Upper lobe of left lung (tissue), 6 donors: ENCODE data around the gene AP5M1. TPM values are rescaled to one million over a fixed set of nuclear protein-coding genes. Genes with fewer than 3 reads are reported as not detected.
"Not testable (repeated sequence)": the region's sequence is repeated elsewhere in the genome, so short reads cannot be mapped to it uniquely, and the experiment has no call there.

Experiments used
- ATAC-seq, 2 donors: fragments of 200-7000 bp; cut with Tn5 transposase; one replicate each; pipeline ENCODE4 v1.9.1; 2022; ENCODE audit warnings: mild to moderate bottlenecking in 2 of 2, moderate library complexity in 2 of 2; ENCODE audit not compliant: low FRiP score in 2 of 2
- DNase-seq, 2 donors: peaks; one replicate each; pipeline ENCODE4 v3.0.0-alpha.2; 2019 to 2020
- H3K27ac ChIP-seq, 4 donors: fragments of 200-600 bp; sonication (generic); one replicate each; pipeline ENCODE4 v1.5.1; 2016 to 2019
- H3K27me3 ChIP-seq, 4 donors: fragments of 200-600 bp; sonication (generic); one replicate each; pipeline ENCODE4 v1.5.1; 2017 to 2019
- H3K36me3 ChIP-seq, 4 donors: fragments of 200-600 bp; sonication (generic); one replicate each; pipeline ENCODE4 v1.5.1; 2016 to 2019
- H3K4me1 ChIP-seq, 4 donors: fragments of 200-600 bp; sonication (generic); one replicate each; pipeline ENCODE4 v1.5.1; 2018 to 2019
- H3K4me3 ChIP-seq, 4 donors: fragments of 200-600 bp; sonication (generic); one replicate each; pipeline ENCODE4 v1.5.1; 2017 to 2019; ENCODE audit warnings: mild to moderate bottlenecking in 2 of 4, moderate library complexity in 1 of 4
- H3K9me3 ChIP-seq, 4 donors: fragments of 200-600 bp; sonication (generic); one replicate each; pipeline ENCODE4 v1.5.1; 2018 to 2019
- EP300 ChIP-seq, 4 donors: sonication (generic); formaldehyde crosslinking; IDR thresholded peaks; one replicate each; pipeline ENCODE4 v1.5.1; 2017; ENCODE audit warnings: antibody characterized with exemption in 4 of 4, control low read depth in 2 of 4
- POLR2A ChIP-seq, 4 donors: fragments of 450-650 bp; IDR thresholded peaks; one replicate each; pipeline ENCODE4 v1.5.1; 2016 to 2017; ENCODE audit warnings: antibody characterized with exemption in 4 of 4, mild to moderate bottlenecking in 2 of 4
- POLR2AphosphoS5 ChIP-seq, 2 donors: sonication (generic); formaldehyde crosslinking; IDR thresholded peaks; one replicate each; pipeline ENCODE4 v1.5.1; 2017; ENCODE audit warnings: antibody characterized with exemption in 2 of 2
- WGBS, 2 donors: methylation state at CpG; one replicate each; pipeline ENCODE4 v1.1.5; 2017 to 2018; 5-methylcytosine and 5-hydroxymethylcytosine counted together
- total RNA-seq, 6 donors: library from RNA; depleted of rRNA in 4 of 6; stranded (reverse); fragments of >200 nt in 4 of 6; gene quantifications; one replicate each; pipeline versions ENCODE4 v1.1.0 to v1.2.1, GENCODE V29; 2016 to 2021
- TF ChIP-seq, protein P1 (sequence below), 6 experiments: fragments of 450-650 bp in 4 of 6; fragments of 200-600 bp in 2 of 6; sonication (generic) in 2 of 6; IDR thresholded peaks; one replicate each; pipeline ENCODE4 v1.5.1; 2016 to 2019; ENCODE audit warnings: antibody characterized with exemption in 6 of 6
- donor health status: DM: no; HTN: no; CAD: no; lungs with moderate emphysema.
- donor health status: DM: no; HTN: yes; CAD: no; lungs with severe emphysema.

Gene AP5M1, protein sequence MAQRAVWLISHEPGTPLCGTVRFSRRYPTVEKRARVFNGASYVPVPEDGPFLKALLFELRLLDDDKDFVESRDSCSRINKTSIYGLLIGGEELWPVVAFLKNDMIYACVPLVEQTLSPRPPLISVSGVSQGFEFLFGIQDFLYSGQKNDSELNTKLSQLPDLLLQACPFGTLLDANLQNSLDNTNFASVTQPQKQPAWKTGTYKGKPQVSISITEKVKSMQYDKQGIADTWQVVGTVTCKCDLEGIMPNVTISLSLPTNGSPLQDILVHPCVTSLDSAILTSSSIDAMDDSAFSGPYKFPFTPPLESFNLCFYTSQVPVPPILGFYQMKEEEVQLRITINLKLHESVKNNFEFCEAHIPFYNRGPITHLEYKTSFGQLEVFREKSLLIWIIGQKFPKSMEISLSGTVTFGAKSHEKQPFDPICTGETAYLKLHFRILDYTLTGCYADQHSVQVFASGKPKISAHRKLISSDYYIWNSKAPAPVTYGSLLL
- total RNA-seq: 10 to 100 TPM; 17.8 to 38.1 (median 24.9) TPM

DNA sequence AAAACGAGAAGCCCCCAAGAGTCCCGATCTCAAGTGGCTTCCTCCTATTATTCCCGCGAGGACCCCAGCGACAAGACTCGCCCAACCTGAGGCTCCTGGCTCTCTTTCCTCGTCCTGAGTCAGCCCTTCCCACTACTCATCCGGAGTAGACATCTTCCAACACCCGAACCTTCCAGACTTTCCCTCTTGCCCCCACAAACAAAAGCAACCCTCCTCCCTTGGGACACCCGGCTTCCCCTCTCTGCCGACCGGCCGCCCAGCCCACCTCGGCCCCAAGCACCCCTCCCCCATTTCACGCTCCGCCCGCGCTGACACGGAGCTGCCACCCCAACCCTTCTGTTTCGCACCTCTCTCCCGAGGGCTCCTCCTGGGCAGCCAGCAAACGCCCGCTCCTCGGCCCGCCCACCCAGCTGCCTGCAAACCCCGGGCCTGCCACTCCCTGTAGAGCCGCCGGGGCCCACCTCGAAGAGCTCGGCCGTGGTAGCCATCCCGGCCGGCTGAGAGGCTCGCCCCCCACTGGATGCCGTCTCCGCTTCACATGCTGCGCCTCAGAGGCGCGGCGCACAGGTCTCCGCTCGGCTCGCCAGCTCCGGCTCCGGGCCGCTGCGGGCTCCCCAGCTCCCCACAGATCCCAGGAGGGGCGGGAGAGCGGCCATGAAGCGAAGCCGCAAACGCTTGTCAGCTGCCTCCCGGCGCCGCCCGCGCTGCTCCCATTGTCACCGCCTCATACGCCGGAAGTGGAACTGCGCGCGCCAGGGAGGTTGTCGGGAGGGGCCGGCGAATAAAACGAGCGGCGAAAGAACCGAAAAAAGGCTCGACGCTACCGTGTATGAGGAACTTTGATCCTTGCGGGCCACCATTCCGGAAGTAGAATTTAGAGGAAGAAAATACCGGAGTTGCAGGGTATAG, at the start of gene AP5M1, which contains the start of gene EXOC5:
AP5M1 (plus strand) TSS at position 811 of the 909 bp plus-strand sequence. CDS start 344 bp downstream, outside the sequence.
EXOC5 (minus strand) TSS at position 745 of the 909 bp plus-strand sequence; CDS start at position 488, 257 bp downstream.
- WGBS, 2 donors: 0 to 1% methylated on average over 55 to 62 of the region's 76 CpGs
- no peaks in the 10 kb centered on the region for H3K27me3 ChIP-seq
- no peaks in the 10 kb centered on the region for H3K9me3 ChIP-seq
- peak; percentile 74 to 88 for TF ChIP-seq POLR2AphosphoS5 (IDR thresholded peaks at IDR 0.05)
- TF ChIP-seq, protein P1, sequence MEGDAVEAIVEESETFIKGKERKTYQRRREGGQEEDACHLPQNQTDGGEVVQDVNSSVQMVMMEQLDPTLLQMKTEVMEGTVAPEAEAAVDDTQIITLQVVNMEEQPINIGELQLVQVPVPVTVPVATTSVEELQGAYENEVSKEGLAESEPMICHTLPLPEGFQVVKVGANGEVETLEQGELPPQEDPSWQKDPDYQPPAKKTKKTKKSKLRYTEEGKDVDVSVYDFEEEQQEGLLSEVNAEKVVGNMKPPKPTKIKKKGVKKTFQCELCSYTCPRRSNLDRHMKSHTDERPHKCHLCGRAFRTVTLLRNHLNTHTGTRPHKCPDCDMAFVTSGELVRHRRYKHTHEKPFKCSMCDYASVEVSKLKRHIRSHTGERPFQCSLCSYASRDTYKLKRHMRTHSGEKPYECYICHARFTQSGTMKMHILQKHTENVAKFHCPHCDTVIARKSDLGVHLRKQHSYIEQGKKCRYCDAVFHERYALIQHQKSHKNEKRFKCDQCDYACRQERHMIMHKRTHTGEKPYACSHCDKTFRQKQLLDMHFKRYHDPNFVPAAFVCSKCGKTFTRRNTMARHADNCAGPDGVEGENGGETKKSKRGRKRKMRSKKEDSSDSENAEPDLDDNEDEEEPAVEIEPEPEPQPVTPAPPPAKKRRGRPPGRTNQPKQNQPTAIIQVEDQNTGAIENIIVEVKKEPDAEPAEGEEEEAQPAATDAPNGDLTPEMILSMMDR (IDR thresholded peaks at IDR 0.05): peak in 4 of 6 experiments; percentile 13 to 56 (median 37)
- TF ChIP-seq EP300 (IDR thresholded peaks at IDR 0.05): peak in 1 of 4 donors; percentile 63
- TF ChIP-seq POLR2A (IDR thresholded peaks at IDR 0.05): peak; percentile 26 to 81 (median 52)
- H3K36me3 ChIP-seq: peaks cover 0 to 2% (median 0%) of the 10 kb centered on the region in 4 donors
- ATAC-seq: peak; percentile 96 to 97
- H3K4me3 ChIP-seq: peak within 1 kb of the TSS; percentile 56 to 93 (median 78)
- DNase-seq: peak; percentile 93 to 97
- H3K27ac ChIP-seq: peak within 1 kb of the TSS; percentile 94 to 99 (median 96)
- peaks cover 30 to 53% (median 36%) of the 10 kb centered on the region in 4 donors for H3K4me1 ChIP-seq

DNA sequence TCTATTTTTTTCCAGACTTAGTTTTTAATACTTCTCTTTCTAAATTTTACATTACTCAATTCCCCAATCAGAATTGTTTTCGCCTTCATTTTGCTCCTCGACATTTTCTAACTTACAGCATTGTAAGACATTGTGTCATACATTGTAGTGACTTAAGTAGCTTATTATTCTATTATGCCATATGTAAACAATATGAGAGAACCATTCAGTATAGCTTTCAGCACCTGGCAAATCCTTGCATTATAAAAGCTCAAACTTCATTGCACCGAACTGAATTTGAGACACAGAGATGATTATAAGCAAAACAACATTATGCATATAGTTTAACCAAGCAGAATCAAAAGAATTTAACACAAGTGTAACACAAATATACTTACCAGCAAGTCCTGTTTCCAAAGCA, 46.8 kb upstream of the AP5M1 start:
- no peaks in the 10 kb centered on the region for H3K4me1 ChIP-seq
- no peaks in the 10 kb centered on the region for H3K9me3 ChIP-seq
- TF ChIP-seq POLR2AphosphoS5 (IDR thresholded peaks at IDR 0.05) (no peak), EP300 (IDR thresholded peaks at IDR 0.05) (no peak), POLR2A (IDR thresholded peaks at IDR 0.05) (no peak)
- TF ChIP-seq, protein P1 (IDR thresholded peaks at IDR 0.05): no peak
- DNase-seq: no peak
- no peak overlapping the region for H3K4me3 ChIP-seq
- ATAC-seq: no peak
- no peaks in the 10 kb centered on the region for H3K27me3 ChIP-seq
- H3K36me3 ChIP-seq: peaks cover 0 to 54% (median 3%) of the 10 kb centered on the region in 4 donors
- 88 to 91% methylated on average over 3 of the region's 3 CpGs for WGBS, 2 donors
- H3K27ac ChIP-seq: no peak overlapping the region

DNA sequence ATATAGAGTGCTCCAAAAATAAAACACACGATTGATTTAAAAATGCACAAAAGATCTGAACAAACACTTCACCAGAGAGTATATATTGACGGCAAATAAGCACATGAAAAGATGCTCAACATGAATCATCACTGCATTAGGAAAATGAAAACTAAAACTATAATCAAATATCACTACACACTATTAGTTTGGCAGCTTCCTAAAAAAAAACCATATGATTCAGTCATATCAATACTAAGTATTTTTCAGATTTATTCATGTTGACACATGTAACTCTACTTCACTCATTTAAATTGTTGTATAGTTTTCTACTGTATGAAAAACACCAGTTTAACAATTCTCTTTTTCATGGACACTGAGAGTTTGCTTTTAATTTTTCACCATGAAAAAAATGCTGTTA, 41.7 kb upstream of the AP5M1 start:
- ATAC-seq: no peak
- DNase-seq: no peak
- Histone ChIP-seq H3K4me3 (no peak overlapping the region), H3K27me3 (no peaks in the 10 kb centered on the region), H3K36me3 (peaks cover 0 to 51% (median 11%) of the 10 kb centered on the region in 4 donors), H3K4me1 (no peaks in the 10 kb centered on the region), H3K9me3 (no peaks in the 10 kb centered on the region), H3K27ac (no peak overlapping the region)
- 71 to 72% methylated on average over 2 of the region's 2 CpGs for WGBS, 2 donors
- TF ChIP-seq POLR2AphosphoS5 (IDR thresholded peaks at IDR 0.05) (no peak), POLR2A (IDR thresholded peaks at IDR 0.05) (no peak), EP300 (IDR thresholded peaks at IDR 0.05) (no peak)
- TF ChIP-seq, protein P1 (IDR thresholded peaks at IDR 0.05): no peak

DNA sequence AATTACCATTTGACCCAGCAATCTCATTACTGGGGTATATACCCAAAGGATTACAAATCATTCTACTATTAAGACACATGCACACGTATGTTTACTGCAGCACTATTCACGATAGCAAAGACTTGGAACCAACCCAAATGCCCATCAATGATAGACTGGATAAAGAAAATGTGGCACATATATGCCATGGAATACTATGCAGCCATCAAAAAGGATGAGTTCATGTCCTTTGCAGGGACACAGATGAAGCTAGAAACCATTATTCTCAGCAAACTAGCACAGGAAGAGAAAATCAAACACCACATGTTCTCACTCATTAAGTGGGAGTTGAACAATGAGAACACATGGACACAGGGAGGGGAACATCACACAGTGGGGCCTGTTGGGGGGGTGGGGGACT, 40.5 kb upstream of the AP5M1 start:
- not testable (repeated sequence) for ATAC-seq, H3K4me3 ChIP-seq, H3K27me3 ChIP-seq, H3K4me1 ChIP-seq, DNase-seq, H3K9me3 ChIP-seq, H3K27ac ChIP-seq
- WGBS, 2 donors: 92 to 94% methylated on average over 2 of the region's 2 CpGs
- H3K36me3 ChIP-seq: peaks cover 0 to 53% (median 13%) of the 10 kb centered on the region in 4 donors

DNA sequence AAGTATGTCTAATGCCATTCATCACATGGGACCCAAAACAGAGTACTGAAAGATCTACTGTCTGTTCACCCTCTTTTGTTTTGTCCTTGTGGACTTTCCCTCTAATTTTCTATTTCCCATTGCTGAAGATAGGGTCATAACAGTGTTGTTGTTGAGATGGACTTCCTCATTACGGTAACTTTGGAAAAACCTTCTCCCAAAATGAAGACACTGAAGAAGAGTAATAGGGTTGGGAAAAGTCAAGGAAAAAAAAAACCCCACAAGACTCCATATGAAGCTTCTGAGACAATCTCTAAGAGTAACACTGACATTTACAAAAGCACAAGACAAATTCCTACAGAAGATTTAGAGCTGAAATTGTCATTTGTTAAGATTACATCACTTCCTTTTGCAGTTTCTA, 36.8 kb upstream of the AP5M1 start:
- no peak overlapping the region for H3K4me3 ChIP-seq
- H3K27ac ChIP-seq: no peak overlapping the region
- H3K4me1 ChIP-seq: no peaks in the 10 kb centered on the region
- H3K36me3 ChIP-seq: peaks cover 0 to 66% (median 13%) of the 10 kb centered on the region in 4 donors
- TF ChIP-seq EP300 (IDR thresholded peaks at IDR 0.05): no peak
- TF ChIP-seq, protein P1 (IDR thresholded peaks at IDR 0.05): no peak
- TF ChIP-seq POLR2AphosphoS5 (IDR thresholded peaks at IDR 0.05): no peak
- no peak for TF ChIP-seq POLR2A (IDR thresholded peaks at IDR 0.05)
- WGBS, 2 donors: 85 to 89% methylated on average over 1 of the region's 1 CpG
- H3K27me3 ChIP-seq: no peaks in the 10 kb centered on the region
- ATAC-seq (no peak), DNase-seq (no peak)
- H3K9me3 ChIP-seq: no peaks in the 10 kb centered on the region

DNA sequence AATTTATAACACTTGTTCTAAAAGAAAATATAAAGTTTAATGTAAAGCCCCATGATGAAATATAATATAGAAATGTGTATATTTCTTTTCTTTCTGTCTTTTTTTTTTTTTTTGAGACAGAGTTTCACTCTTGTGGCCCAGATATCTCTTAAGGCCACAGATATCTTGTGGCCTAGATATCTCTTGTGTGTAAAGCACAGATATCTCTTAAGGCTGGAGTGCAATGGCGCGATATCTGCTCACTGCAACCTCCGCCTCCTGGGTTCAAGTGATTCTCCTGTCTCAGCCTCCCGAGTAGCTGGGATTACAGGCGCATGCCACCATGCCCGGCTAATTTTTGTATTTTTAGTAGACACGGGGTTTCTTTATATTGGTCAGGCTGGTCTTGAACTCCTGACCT, 28.7 kb upstream of the AP5M1 start:
- H3K4me3 ChIP-seq, H3K27ac ChIP-seq, H3K4me1 ChIP-seq, H3K9me3 ChIP-seq, ATAC-seq, H3K27me3 ChIP-seq, DNase-seq: not testable (repeated sequence)
- H3K36me3 ChIP-seq: peaks cover 0 to 55% (median 2%) of the 10 kb centered on the region in 4 donors
- WGBS, 2 donors: 95 to 97% methylated on average over 7 of the region's 7 CpGs
